Osteoblast (primary cell): Measurements from ENCODE around the gene SYNPO. TPM values are rescaled to one million over a fixed set of nuclear protein-coding genes. Genes with fewer than 3 reads are reported as not detected.

ENCODE experiments used
- DNase-seq: peaks from one replicate; pipeline ENCODE4 v3.0.0; 2011; ENCODE audit warnings: low spot score, mixed read lengths; ENCODE audit not compliant: insufficient read length; ENCODE audit errors: missing footprints
- H2AFZ ChIP-seq: 2 replicates; pipeline ENCODE4 v1.6.0; 2011; ENCODE audit warnings: mild to moderate bottlenecking, low read length
- H3K27ac ChIP-seq: 2 replicates; pipeline ENCODE4 v1.5.1; 2011; ENCODE audit warnings: mild to moderate bottlenecking, low read depth, low read length, moderate library complexity
- H3K27me3 ChIP-seq: 2 replicates; pipeline ENCODE4 v1.6.0; 2012; ENCODE audit warnings: mild to moderate bottlenecking, control low read depth, inconsistent platforms, low read length, moderate library complexity; ENCODE audit not compliant: insufficient read depth
- H3K36me3 ChIP-seq: 2 replicates; pipeline ENCODE4 v1.5.1; 2011; ENCODE audit warnings: mild to moderate bottlenecking, low read length, control low read depth, moderate library complexity; ENCODE audit not compliant: insufficient read depth
- H3K4me1 ChIP-seq: 2 replicates; pipeline ENCODE4 v1.5.1; 2011; ENCODE audit warnings: mild to moderate bottlenecking, low read length, control low read depth, moderate library complexity; ENCODE audit not compliant: insufficient read depth
- H3K4me2 ChIP-seq: 2 replicates; pipeline ENCODE4 v1.6.0; 2011; ENCODE audit warnings: mild to moderate bottlenecking, low read length; ENCODE audit not compliant: insufficient read depth
- H3K4me3 ChIP-seq: fragments of 200-600 bp; sonication (generic); 3 replicates; pipeline ENCODE4 v1.5.1; 2012; ENCODE audit warnings: mild to moderate bottlenecking, low read length, inconsistent platforms; ENCODE audit not compliant: insufficient read depth
- H3K79me2 ChIP-seq: 2 replicates; pipeline ENCODE4 v1.6.0; 2012; ENCODE audit warnings: mild to moderate bottlenecking, low read length, control low read depth, inconsistent platforms; ENCODE audit not compliant: insufficient read depth
- H3K9me3 ChIP-seq: 2 replicates; pipeline ENCODE4 v1.5.1; 2011; ENCODE audit warnings: low read depth, low read length, control low read depth
- H4K20me1 ChIP-seq: 2 replicates; pipeline ENCODE4 v1.6.0; 2012; ENCODE audit warnings: mild to moderate bottlenecking, low read length, control low read depth; ENCODE audit not compliant: insufficient read depth
- CTCF ChIP-seq: IDR thresholded peaks from 2 replicates; pipeline ENCODE4 v1.5.1; 2011; ENCODE audit warnings: mild to moderate bottlenecking, low read depth, low read length, moderate library complexity; ENCODE audit errors: extremely low read depth
- total RNA-seq: library from RNA; depleted of rRNA; stranded (reverse); fragments of >200 nt; gene quantifications from 2 replicates; pipeline ENCODE4 v1.2.3, GENCODE V29; 2012

Gene SYNPO
- total RNA-seq, 1 donor: 4.0 TPM

- Histone ChIP-seq H3K79me2 (no peaks in the 10 kb centered on the region), H3K36me3 (no peaks in the 10 kb centered on the region), H3K4me3 (no peak overlapping the region), H3K9me3 (no peaks in the 10 kb centered on the region), H3K27me3 (peaks cover 2% of the 10 kb centered on the region), H2AFZ (no peak overlapping the region), H4K20me1 (no peaks in the 10 kb centered on the region), H3K4me1 (no peaks in the 10 kb centered on the region), H3K27ac (no peak overlapping the region), H3K4me2 (no peak overlapping the region)
- DNase-seq: peak; percentile 54
- TF ChIP-seq CTCF: no peak
These were observed 33.4 kb upstream of the SYNPO start for GRCh38 chr5:150607105-150607504.

GRCh38 chr5:150607991-150608390, 32.5 kb upstream of the SYNPO start:
- Histone ChIP-seq H3K27ac (no peak overlapping the region), H3K4me1 (no peaks in the 10 kb centered on the region)
- TF ChIP-seq CTCF: no peak

GRCh38 chr5:150608991-150609390, 31.5 kb upstream of the SYNPO start:
- Histone ChIP-seq H2AFZ (no peak overlapping the region), H3K27me3 (peaks cover 2% of the 10 kb centered on the region)
- TF ChIP-seq CTCF: no peak

More at GRCh38 chr5:150607991-150608390, 32.5 kb upstream of the SYNPO start:
- no peaks in the 10 kb centered on the region for H3K79me2 ChIP-seq
- no peaks in the 10 kb centered on the region for H3K36me3 ChIP-seq
- H4K20me1 ChIP-seq: no peaks in the 10 kb centered on the region
- no peak for DNase-seq
- H3K27me3 ChIP-seq: peaks cover 2% of the 10 kb centered on the region
- H3K4me2 ChIP-seq: no peak overlapping the region
- H2AFZ ChIP-seq: no peak overlapping the region
- H3K9me3 ChIP-seq: no peaks in the 10 kb centered on the region
- no peak overlapping the region for H3K4me3 ChIP-seq

GRCh38 chr5:150609843-150610584, 30.4 kb upstream of the SYNPO start:
- no peaks in the 10 kb centered on the region for H3K9me3 ChIP-seq
- H3K27ac ChIP-seq: no peak overlapping the region
- no peaks in the 10 kb centered on the region for H3K79me2 ChIP-seq
- TF ChIP-seq CTCF: no peak
- H3K4me1 ChIP-seq: peaks cover 3% of the 10 kb centered on the region
- H2AFZ ChIP-seq: peak overlapping the region; percentile 50
- no peak overlapping the region for H3K4me3 ChIP-seq
- H3K27me3 ChIP-seq: peaks cover 2% of the 10 kb centered on the region
- H4K20me1 ChIP-seq: no peaks in the 10 kb centered on the region
- H3K36me3 ChIP-seq: no peaks in the 10 kb centered on the region
- H3K4me2 ChIP-seq: no peak overlapping the region
- peak; percentile 43 for DNase-seq

More at GRCh38 chr5:150608991-150609390, 31.5 kb upstream of the SYNPO start:
- Histone ChIP-seq H3K4me2 (no peak overlapping the region), H4K20me1 (no peaks in the 10 kb centered on the region), H3K4me3 (no peak overlapping the region), H3K4me1 (no peaks in the 10 kb centered on the region), H3K27ac (no peak overlapping the region), H3K9me3 (no peaks in the 10 kb centered on the region), H3K36me3 (no peaks in the 10 kb centered on the region), H3K79me2 (no peaks in the 10 kb centered on the region)
- no peak for DNase-seq
